Astrocyte (in vitro differentiated cells and primary cell): ENCODE measurements around the gene ZNF683. TPM values are rescaled to one million over a fixed set of nuclear protein-coding genes. Genes with fewer than 3 reads are reported as not detected.

ENCODE experiments used
- DNase-seq: peaks from one replicate; pipeline ENCODE4 v3.0.0-alpha.2; 2010; ENCODE audit warnings: low read depth
- FAIRE-seq: peaks from 2 replicates; lab custom pipeline; 2011; peaks lifted over from hg19 to GRCh38; lab: Jason Lieb, UNC
- H2AFZ ChIP-seq: 2 replicates; pipeline ENCODE4 v1.6.0; 2012; ENCODE audit warnings: low read depth, low read length, inconsistent platforms
- H3K27ac ChIP-seq: 2 replicates; pipeline ENCODE4 v1.5.1; 2011; ENCODE audit warnings: low read depth, low read length, inconsistent platforms
- H3K27me3 ChIP-seq: 2 replicates; pipeline ENCODE4 v1.6.0; 2011; ENCODE audit warnings: low read length, inconsistent platforms; ENCODE audit not compliant: insufficient read depth
- H3K36me3 ChIP-seq: 2 replicates; pipeline ENCODE4 v1.5.1; 2011; ENCODE audit warnings: low read length, inconsistent platforms; ENCODE audit not compliant: insufficient read depth
- H3K4me1 ChIP-seq: 2 replicates; pipeline ENCODE4 v1.5.1; 2011; ENCODE audit warnings: low read length, inconsistent platforms; ENCODE audit not compliant: insufficient read depth
- H3K4me2 ChIP-seq: 2 replicates; pipeline ENCODE4 v1.6.0; 2012; ENCODE audit warnings: low read length, inconsistent platforms
- H3K4me3 ChIP-seq: 2 replicates; pipeline ENCODE4 v1.5.1; 2011; ENCODE audit warnings: low read depth, mild to moderate bottlenecking, low read length, inconsistent platforms; ENCODE audit not compliant: insufficient read depth
- H3K79me2 ChIP-seq: 2 replicates; pipeline ENCODE4 v1.6.0; 2012; ENCODE audit warnings: mild to moderate bottlenecking, low read length, inconsistent platforms; ENCODE audit not compliant: insufficient read depth
- H3K9ac ChIP-seq: 2 replicates; pipeline ENCODE4 v1.6.0; 2012; ENCODE audit warnings: mild to moderate bottlenecking, low read length, inconsistent platforms
- H3K9me3 ChIP-seq: 2 replicates; pipeline ENCODE4 v1.5.1; 2012; ENCODE audit warnings: low read depth, mild to moderate bottlenecking, low read length, inconsistent platforms; ENCODE audit not compliant: insufficient read depth
- H4K20me1 ChIP-seq: 2 replicates; pipeline ENCODE4 v1.6.0; 2012; ENCODE audit warnings: low read length, inconsistent platforms; ENCODE audit not compliant: insufficient read depth
- H3K27ac Mint-ChIP-seq: one replicate; pipeline ENCODE4 v1.8.0; 2021; ENCODE audit warnings: mild to moderate bottlenecking, mixed read lengths; ENCODE audit not compliant: unreplicated experiment
- H3K27me3 Mint-ChIP-seq: one replicate; pipeline ENCODE4 v1.8.0; 2021; ENCODE audit warnings: low read depth, mixed read lengths; ENCODE audit not compliant: unreplicated experiment
- H3K36me3 Mint-ChIP-seq: one replicate; pipeline ENCODE4 v1.8.0; 2021; ENCODE audit warnings: low read depth, mixed read lengths; ENCODE audit not compliant: unreplicated experiment
- H3K4me1 Mint-ChIP-seq: one replicate; pipeline ENCODE4 v1.8.0; 2021; ENCODE audit warnings: low read depth, mixed read lengths; ENCODE audit not compliant: unreplicated experiment
- H3K4me3 Mint-ChIP-seq: one replicate; pipeline ENCODE4 v1.8.0; 2021; ENCODE audit warnings: mild to moderate bottlenecking, moderate library complexity, mixed read lengths; ENCODE audit not compliant: unreplicated experiment
- H3K9me3 Mint-ChIP-seq: one replicate; pipeline ENCODE4 v1.8.0; 2021; ENCODE audit warnings: mild to moderate bottlenecking, mixed read lengths; ENCODE audit not compliant: unreplicated experiment
- EZH2 ChIP-seq: IDR thresholded peaks from 2 replicates; pipeline ENCODE4 v1.6.1; 2012; ENCODE audit warnings: mild to moderate bottlenecking, low read length, inconsistent platforms; ENCODE audit not compliant: insufficient read depth
- total RNA-seq: library from RNA; stranded (reverse); gene quantifications from 2 replicates; pipeline ENCODE4 v1.2.1, GENCODE V29; 2021
- TF ChIP-seq, protein P1 (sequence below): IDR thresholded peaks from 2 replicates; pipeline ENCODE4 v1.5.1; 2011; ENCODE audit warnings: low read depth, mild to moderate bottlenecking, inconsistent platforms, low read length, moderate library complexity; ENCODE audit not compliant: insufficient read depth

ZNF683 gene
- total RNA-seq, 1 donor from 2014 or later = not detected

DNA sequence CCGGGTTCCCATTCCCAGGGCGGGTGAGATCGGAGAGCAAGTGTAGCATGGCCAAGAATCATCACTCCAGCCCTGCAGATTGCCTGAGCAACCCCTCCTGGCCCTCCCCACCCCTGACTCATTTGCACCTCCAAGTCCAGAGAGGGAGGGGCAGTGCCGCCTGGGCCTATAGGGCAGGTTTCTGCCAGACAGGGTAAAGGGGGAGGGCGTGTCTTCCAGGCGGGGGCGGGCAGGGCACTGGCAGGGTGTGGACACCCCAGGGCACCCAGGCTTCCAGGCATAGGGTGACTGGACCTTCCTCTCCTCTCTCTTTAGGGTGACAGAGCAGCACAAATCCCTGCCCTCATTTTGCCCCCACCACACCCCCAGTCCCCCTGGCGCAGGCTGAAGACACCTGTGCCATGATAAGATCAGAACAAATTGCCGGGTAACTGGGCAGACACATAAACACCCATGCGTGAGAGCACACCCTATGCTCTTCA lies 15.4 kb downstream of the ZNF683 start:
- H3K27ac ChIP-seq = no peak overlapping the region
- H3K4me1 Mint-ChIP-seq = peaks cover 7% of the 10 kb centered on the region

DNA sequence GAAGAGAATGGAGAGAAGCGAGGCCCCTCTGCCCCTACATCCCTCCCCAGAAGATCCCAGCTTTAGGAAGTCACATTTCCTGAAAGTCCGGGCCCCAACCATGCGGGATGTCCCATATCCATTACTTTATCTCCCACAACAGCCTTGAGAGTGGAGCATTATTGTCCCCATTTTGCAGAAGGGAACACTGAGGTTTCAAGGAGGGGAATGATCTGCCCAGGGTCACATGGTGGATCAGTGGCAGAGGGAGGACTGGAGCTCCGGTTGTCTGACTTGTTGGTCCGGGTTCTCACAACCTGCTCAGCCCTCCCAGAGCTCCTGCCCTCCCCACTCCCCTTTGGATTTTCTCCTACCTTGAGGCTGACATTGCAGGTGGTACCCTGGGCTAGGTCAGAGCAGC lies 16.4 kb downstream of the ZNF683 start:
- peaks cover 40% of the 10 kb centered on the region for H3K27me3 Mint-ChIP-seq
- Histone ChIP-seq H3K4me1 (peaks cover 18% of the 10 kb centered on the region), H4K20me1 (no peaks in the 10 kb centered on the region), H3K4me3 (no peak overlapping the region), H2AFZ (no peak overlapping the region), H3K9ac (no peak overlapping the region), H3K9me3 (no peaks in the 10 kb centered on the region), H3K79me2 (no peaks in the 10 kb centered on the region), H3K27ac (no peak overlapping the region), H3K27me3 (peaks cover 11% of the 10 kb centered on the region), H3K4me2 (no peak overlapping the region), H3K36me3 (no peaks in the 10 kb centered on the region)
- no peak for FAIRE-seq
- peaks cover 16% of the 10 kb centered on the region for H3K4me1 Mint-ChIP-seq
- no peak for TF ChIP-seq EZH2
- TF ChIP-seq, protein P1, sequence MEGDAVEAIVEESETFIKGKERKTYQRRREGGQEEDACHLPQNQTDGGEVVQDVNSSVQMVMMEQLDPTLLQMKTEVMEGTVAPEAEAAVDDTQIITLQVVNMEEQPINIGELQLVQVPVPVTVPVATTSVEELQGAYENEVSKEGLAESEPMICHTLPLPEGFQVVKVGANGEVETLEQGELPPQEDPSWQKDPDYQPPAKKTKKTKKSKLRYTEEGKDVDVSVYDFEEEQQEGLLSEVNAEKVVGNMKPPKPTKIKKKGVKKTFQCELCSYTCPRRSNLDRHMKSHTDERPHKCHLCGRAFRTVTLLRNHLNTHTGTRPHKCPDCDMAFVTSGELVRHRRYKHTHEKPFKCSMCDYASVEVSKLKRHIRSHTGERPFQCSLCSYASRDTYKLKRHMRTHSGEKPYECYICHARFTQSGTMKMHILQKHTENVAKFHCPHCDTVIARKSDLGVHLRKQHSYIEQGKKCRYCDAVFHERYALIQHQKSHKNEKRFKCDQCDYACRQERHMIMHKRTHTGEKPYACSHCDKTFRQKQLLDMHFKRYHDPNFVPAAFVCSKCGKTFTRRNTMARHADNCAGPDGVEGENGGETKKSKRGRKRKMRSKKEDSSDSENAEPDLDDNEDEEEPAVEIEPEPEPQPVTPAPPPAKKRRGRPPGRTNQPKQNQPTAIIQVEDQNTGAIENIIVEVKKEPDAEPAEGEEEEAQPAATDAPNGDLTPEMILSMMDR = no peak
- H3K36me3 Mint-ChIP-seq = no peaks in the 10 kb centered on the region
- no peak overlapping the region for H3K4me3 Mint-ChIP-seq
- no peaks in the 10 kb centered on the region for H3K9me3 Mint-ChIP-seq
- H3K27ac Mint-ChIP-seq = no peak overlapping the region
- no peak for DNase-seq

More for the DNA sequence above, 15.4 kb downstream of the ZNF683 start:
- Histone ChIP-seq H3K36me3 (no peaks in the 10 kb centered on the region), H3K4me1 (peaks cover 8% of the 10 kb centered on the region), H3K9ac (no peak overlapping the region), H3K27me3 (peaks cover 19% of the 10 kb centered on the region), H3K4me2 (no peak overlapping the region), H4K20me1 (no peaks in the 10 kb centered on the region), H2AFZ (no peak overlapping the region), H3K79me2 (no peaks in the 10 kb centered on the region), H3K4me3 (no peak overlapping the region), H3K9me3 (no peaks in the 10 kb centered on the region)
- Mint-ChIP-seq H3K27me3 (peaks cover 49% of the 10 kb centered on the region), H3K4me3 (no peak overlapping the region), H3K27ac (no peak overlapping the region), H3K9me3 (no peaks in the 10 kb centered on the region), H3K36me3 (no peaks in the 10 kb centered on the region)
- DNase-seq (no peak), FAIRE-seq (no peak)
- TF ChIP-seq, protein P1 = no peak
- TF ChIP-seq EZH2 = no peak

DNA sequence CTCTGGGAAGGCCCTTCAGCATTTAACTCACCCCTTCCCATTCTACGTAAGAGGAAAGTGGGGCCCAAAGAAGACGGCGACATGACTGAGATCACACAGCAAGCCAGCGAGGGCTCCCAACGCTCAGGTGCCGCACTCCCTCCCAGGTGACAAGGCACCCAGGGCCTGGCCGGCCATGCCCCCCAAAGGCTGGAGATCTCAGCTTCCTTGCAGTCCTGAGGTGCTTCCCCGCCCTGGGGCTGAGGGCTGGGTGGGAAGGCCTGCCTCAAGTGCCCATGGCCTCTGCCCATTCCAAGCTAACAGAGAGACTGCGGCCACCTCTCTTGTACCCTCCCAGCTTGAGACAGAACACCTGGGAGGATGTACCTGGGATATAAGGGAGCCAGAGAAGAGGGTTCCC lies 17.6 kb downstream of the ZNF683 start:
- no peaks in the 10 kb centered on the region for H3K36me3 ChIP-seq
- no peak overlapping the region for H3K4me2 ChIP-seq
- Mint-ChIP-seq H3K36me3 (no peaks in the 10 kb centered on the region), H3K27ac (no peak overlapping the region), H3K4me3 (no peak overlapping the region), H3K27me3 (peaks cover 29% of the 10 kb centered on the region), H3K9me3 (no peaks in the 10 kb centered on the region), H3K4me1 (peaks cover 17% of the 10 kb centered on the region)
- no peak overlapping the region for H3K9ac ChIP-seq
- no peaks in the 10 kb centered on the region for H3K9me3 ChIP-seq
- DNase-seq (no peak), FAIRE-seq (no peak)
- peaks cover under 1% of the 10 kb centered on the region for H3K27me3 ChIP-seq
- H3K79me2 ChIP-seq = no peaks in the 10 kb centered on the region
- no peaks in the 10 kb centered on the region for H4K20me1 ChIP-seq
- no peak overlapping the region for H2AFZ ChIP-seq
- H3K27ac ChIP-seq = no peak overlapping the region
- H3K4me1 ChIP-seq = peaks cover 26% of the 10 kb centered on the region
- TF ChIP-seq, protein P1 = no peak
- TF ChIP-seq EZH2 = no peak
- no peak overlapping the region for H3K4me3 ChIP-seq
